Measurements from ENCODE around the gene OR9A2.
A peak's percentile ranks its signal among the peaks of the same experiment; 100 is the strongest.
"Not testable (repeated sequence)": the region's sequence is repeated elsewhere in the genome, so short reads cannot be mapped to it uniquely, and the experiment has no call there.

The OR9A2 gene

DNA sequence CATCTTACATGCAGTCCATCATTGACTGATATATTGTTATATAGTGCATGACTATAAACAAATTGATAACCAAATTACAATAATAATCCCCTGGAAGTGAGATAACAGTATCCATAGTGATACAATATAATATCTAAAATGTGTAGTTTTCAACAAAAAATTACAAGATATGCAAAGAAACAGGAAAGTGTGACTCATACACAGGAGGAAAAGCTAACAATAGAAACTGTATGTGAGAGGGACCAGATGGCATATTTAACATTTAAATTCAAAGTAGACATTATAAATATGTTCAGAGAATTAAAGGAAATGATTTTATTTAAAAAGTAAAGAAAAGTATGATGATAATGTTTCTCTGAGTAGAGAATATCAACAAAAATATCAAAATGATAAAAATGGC, 8.0 kb downstream of the OR9A2 start:
- no peak for DNase-seq

DNA sequence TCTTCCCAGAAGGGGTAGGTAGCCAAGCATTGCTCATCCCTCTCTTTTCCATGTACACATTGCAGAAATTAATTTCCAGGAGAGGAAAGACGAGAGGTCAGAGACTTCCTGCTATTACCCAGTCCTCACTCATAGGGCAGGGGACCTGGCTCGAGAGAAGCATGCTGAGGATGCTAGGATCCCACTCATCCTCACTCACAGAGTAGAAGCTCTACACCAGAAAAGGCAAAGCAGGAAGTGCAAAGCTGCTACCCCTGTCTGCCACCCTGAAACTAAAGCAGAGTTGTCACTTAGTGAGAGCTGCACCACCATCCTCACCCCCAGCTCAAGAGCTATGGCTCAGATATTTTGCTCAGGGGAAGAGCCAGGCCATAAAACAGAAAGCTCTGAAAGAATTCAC, 9.9 kb downstream of the OR9A2 start:
- DNase-seq: no peak

DNA sequence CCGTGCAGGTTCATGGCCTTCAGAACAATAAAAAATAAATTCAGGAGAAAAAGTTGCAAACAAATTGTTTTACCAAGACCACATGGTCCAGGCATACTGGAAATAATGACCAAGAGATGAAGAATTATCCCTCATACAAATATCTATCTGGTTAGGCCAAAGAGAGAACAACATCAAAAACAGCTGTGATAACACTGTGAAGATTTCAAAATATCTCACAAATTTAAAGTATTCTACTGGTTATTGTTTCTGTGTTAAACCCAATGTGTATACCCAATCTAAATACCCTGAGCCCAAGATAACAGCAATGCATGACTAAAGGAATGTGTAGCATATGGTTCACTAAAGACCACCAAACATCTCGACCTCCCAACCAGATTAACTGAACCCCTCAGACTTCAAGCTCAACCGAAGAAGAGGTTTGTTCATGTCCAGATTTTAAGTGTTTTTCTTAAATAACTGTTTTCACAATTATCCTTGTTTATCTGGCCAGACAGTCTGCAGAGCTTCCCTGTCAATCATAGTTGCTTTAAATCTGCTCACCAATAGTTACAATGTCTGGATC, 10.9 kb downstream of the OR9A2 start:
- DNase-seq: no peak

DNA sequence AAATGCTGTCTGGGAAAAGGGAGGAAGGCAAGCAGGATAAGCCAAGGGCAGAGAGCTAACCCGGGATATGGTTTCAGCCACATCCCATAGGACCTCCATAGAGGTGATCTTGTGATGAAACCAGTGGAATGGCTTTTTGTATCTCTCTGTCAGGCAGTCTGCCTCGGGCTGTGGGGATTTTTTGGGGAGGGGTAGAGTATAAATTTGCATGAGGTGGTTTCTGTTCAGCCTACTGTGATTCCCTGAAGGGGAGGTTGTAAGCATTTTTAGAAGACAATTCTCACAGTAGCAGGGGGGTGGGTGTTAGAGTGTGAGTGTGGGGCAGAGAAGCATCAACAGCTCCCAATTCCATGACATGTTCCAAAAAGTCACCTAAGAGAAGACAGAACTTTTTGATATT, 11.8 kb downstream of the OR9A2 start:
- DNase-seq: no peak

- no peak for DNase-seq
These were observed 13.0 kb downstream of the OR9A2 start for GRCh38 chr7:143013893-143014292.

DNA sequence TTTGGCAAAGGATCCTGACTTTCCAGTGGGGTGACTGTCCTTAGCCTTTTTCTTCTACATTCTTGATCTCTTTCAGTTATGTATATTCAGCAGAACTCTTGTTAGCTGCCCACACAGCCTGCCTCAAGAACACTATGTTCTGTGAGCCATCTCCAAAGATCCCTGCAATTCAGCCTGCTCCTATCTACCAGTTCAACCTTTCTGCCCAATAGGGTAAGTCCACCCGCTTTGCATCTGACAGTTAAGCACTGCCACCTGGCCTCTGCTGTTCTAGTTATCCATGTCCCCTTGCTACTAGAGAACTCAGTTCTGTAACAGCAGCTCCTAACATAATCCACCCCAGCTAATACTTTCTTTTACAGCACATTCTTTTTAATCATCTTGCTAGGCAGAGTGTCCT, 13.5 kb downstream of the OR9A2 start:
- peak in 1 of 56 donors; percentile 12 for DNase-seq

DNA sequence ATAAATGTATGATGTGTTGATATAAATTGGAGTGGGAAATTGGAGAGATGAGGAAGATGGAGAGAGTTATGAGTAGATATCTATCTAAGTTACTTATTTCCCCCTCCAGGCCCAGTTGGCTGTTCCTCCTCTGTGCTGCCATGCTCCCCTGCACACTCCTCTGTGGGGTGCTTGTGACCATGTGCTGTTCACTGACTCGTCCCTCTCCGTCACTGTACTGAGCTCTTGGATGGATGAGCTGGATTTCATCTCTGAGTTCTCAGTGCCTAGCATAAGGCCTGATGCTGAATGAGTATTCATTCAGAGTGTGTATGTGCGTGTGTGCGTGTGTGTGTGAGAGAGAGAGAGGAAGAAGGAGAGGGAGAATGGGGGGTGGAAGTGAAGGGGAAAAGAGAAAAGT, 14.5 kb downstream of the OR9A2 start:
- DNase-seq: no peak

- DNase-seq: no peak
These were observed 14.9 kb downstream of the OR9A2 start for GRCh38 chr7:143012001-143012400.

- peak in 52 of 56 donors; percentile 4 to 90 (median 50) for DNase-seq
These were observed 18.7 kb downstream of the OR9A2 start for GRCh38 chr7:143008007-143008901.

DNA sequence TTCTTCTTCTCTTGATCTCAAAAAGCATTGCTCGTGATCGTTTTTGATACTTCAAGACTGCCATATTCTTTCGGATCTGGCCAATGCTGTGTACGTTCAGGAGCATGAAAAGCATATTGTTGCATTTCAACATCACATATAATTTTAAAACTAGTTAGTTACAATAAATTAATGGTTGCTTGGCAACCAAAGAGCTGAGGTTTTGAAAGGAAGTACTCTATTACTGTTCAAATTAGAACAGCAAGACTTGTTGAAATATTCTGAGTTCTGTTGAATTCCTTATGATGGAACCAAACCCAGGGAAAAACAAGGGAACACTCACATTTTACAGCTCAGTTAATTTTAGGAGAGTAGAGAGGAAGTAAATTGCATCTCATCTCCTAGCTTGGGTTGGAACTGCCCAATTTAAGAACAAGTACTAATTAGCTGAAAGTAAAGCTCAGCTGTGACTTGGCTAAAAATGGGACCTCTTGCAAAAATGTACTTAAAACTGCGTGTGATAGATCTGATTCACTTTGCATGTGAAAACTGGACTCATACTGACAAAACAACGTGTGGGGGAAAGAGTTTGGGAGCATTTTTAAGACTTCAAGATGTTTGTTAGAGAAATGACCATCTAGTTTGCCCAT, 21.2 kb downstream of the OR9A2 start:
- no peak for DNase-seq

- peak in 2 of 56 donors; percentile 12 to 23 for DNase-seq
These were observed 23.4 kb downstream of the OR9A2 start for GRCh38 chr7:143003393-143004051.

DNA sequence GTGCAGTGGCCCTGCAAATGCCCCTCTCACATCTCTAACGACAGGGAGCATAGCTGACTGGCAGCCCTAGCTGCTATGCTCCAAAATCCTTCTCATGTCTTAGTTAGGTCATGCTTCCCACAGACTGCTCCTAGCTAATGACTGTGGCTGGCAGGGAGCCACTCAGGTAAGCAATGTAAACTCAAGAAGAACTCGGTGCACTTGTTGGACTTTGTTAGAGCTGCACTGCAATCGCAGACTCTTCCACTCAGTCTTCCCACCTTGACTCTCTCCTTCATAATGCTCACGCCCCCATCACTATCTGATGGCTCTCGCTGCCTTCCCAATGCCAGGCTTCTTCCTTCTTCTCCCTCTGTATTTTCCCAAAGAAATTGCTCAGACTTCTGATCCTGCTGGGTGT, 24.0 kb downstream of the OR9A2 start:
- DNase-seq: no peak

DNA sequence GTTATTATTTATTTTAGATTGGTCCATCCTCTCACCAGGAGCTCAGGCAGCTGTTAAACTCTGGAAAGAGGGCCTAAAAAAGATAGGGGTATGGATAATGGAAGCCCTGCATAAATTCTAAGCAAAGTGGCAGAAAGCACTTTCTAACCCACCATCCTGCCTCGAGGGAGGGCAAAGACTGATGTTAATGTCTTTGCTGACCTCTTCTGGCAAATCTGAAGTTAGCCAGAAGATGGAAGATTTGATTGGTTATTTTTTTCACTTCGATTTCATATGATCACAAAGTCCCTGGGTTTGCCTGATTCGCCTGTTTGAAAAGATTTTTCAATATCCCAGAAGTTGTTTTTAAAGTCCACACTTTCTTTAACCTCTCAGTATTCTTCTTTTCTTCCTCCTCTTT, 24.8 kb downstream of the OR9A2 start:
- no peak for DNase-seq

- DNase-seq: no peak
These were observed 26.3 kb downstream of the OR9A2 start for GRCh38 chr7:143000648-143001047.

DNA sequence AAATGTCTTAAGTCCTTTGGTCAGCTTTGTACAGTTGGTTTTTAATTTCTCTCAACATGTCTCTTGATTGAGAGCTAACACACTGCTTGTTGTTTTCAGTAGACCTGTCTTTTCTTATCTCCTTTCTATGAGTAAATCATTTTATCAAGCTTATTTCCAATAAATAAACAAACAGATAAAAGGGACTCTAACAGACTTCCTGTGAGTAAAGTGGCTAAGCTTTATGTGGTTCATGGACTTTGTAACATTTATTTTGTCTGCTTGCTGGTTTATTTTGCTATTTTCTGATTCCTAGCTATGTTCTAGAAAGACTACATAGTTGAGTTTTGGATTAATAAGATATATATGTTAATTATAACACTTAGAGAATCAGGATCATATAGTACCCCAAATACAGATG, 27.1 kb downstream of the OR9A2 start:
- DNase-seq: no peak

DNA sequence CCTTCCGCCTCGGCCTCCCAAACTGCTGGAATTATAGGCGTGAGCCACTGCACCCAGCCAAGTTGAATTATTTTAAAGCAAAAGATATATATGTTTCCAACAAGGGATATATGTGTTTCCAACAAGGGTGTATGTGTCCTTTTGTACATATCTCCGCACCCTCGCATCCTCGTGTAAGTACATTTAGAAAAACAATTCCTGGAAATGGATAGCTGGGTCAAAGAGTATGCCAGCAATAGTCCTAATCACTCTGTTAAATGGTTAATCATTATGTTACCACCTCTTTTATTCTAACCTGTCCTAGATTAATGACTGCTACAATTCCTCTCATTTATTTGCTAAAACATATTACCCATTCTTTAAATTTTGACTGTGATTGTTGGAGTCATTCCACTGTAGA, 28.0 kb downstream of the OR9A2 start:
- DNase-seq: no peak

DNA sequence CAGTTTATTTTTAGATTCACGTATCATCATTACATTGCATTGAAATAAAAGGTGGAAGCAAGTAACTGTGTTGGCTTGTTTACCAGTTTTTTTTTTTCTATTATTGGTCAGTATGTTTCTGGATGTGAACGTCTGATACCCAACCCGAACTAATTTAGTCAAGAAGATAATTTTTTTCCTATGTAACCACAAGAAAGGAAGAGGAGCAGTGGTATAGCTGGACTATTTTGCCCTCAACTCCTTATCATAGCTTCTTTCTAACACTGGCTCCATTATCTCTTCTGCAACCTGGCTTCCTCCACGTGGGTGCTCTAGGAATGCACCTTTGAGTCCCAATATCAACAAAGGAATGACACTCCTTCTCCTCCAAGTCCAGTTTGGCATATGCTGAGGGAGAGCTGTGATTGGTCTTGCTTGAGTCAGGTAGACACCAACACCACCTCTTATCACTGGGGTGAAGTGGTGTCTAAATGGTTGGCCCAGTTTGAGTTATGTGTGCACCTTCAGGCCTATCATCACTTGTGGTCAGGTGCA, 29.4 kb downstream of the OR9A2 start:
- DNase-seq: no peak

GRCh38 chr7:142992427-142992826, 34.5 kb downstream of the OR9A2 start:
- DNase-seq: no peak

- DNase-seq: no peak
These were observed 42.6 kb downstream of the OR9A2 start for GRCh38 chr7:142984297-142984696.

DNA sequence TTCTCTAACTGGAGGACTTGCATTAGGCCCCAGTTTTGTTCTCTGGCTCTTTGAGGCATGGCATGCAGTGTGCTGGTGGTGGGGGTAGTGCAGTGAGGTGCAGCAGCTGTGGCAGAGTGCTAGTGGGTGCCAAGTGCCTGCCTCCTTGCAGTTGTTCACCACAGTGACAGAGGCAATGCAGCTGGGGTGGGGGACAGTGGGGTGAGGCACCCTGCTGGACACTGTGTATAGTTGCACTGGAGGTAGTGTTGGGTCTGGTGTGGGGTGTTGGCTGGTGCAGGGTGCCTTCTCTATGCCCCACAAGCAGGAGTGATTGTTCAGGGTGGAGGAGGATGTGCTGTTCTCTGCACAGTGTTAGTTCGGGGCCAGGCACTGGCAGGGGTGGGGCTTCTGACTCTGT, 43.1 kb downstream of the OR9A2 start:
- DNase-seq: no peak

DNA sequence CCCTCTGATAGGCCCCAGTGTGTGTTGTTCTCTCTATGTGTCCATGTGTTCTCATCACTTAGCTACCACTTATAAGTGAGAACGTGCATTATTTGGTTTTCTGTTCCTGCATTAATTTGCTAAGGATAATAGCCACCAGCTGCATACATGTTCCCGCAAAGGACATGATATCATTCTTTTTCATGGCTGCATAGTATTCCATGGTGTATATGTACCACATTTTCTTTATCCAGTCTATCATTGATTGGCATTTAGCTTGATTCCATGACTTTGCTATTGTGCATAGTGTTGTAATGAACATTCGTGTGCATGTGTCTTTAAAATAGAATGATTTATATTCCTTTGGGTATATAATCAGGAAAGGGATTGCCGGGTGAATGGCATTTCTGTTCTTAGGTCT, 48.5 kb downstream of the OR9A2 start:
- not testable (repeated sequence) for DNase-seq
